ENCODE data around the gene RPTN.

Gene RPTN

GRCh38 chr1:152159144-152159543 is at the start of gene RPTN:
Gene RPTN, minus strand, starts transcription at chr1:152159228. Its CDS starts 1,339 bp downstream, at chr1:152157889.
- DNase-seq (ENCODE audit: low read depth), result no peak

- DNase-seq (ENCODE audit: low read depth), result no peak
Measured at GRCh38 chr1:152198982-152199381, 40.0 kb upstream of the RPTN start.

- DNase-seq (ENCODE audit: low read depth), result no peak
Measured at GRCh38 chr1:152197361-152197941, 38.4 kb upstream of the RPTN start.

GRCh38 chr1:152191711-152192110 is 32.7 kb upstream of the RPTN start:
- DNase-seq (ENCODE audit: low read depth), result no peak

- DNase-seq (ENCODE audit: low read depth), result no peak
Measured at GRCh38 chr1:152191260-152191659, 32.2 kb upstream of the RPTN start.

- DNase-seq (ENCODE audit: low read depth), result peak; percentile 16
Measured at GRCh38 chr1:152190589-152190988, 31.6 kb upstream of the RPTN start.

- DNase-seq (ENCODE audit: low read depth), result peak; percentile 75
Measured at GRCh38 chr1:152189657-152190442, 30.8 kb upstream of the RPTN start.

GRCh38 chr1:152188673-152189591 is 29.9 kb upstream of the RPTN start:
- peak; percentile 65 for DNase-seq (ENCODE audit: low read depth)

GRCh38 chr1:152186556-152187285 is 27.7 kb upstream of the RPTN start:
- DNase-seq (ENCODE audit: low read depth), result no peak

- DNase-seq (ENCODE audit: low read depth), result peak; percentile 81
Measured at GRCh38 chr1:152185544-152186391, 26.7 kb upstream of the RPTN start.

- DNase-seq (ENCODE audit: low read depth), result peak; percentile 90
Measured at GRCh38 chr1:152182944-152183361, 23.9 kb upstream of the RPTN start.

- DNase-seq (ENCODE audit: low read depth), result peak; percentile 54
Measured at GRCh38 chr1:152182431-152182830, 23.4 kb upstream of the RPTN start.

GRCh38 chr1:152179566-152179965 is 20.5 kb upstream of the RPTN start:
- peak; percentile 82 for DNase-seq (ENCODE audit: low read depth)

GRCh38 chr1:152170287-152170905 is 11.4 kb upstream of the RPTN start:
- DNase-seq (ENCODE audit: low read depth), result no peak

GRCh38 chr1:152169366-152170025 is 10.5 kb upstream of the RPTN start:
- no peak for DNase-seq (ENCODE audit: low read depth)

- DNase-seq (ENCODE audit: low read depth), result no peak
Measured at GRCh38 chr1:152168535-152168868, 9.5 kb upstream of the RPTN start.

GRCh38 chr1:152167835-152168534 is 9.0 kb upstream of the RPTN start:
- DNase-seq (ENCODE audit: low read depth), result peak; percentile 97

- no peak for DNase-seq (ENCODE audit: low read depth)
Measured at GRCh38 chr1:152166966-152167365, 7.9 kb upstream of the RPTN start.

- no peak for DNase-seq (ENCODE audit: low read depth)
Measured at GRCh38 chr1:152165286-152166077, 6.5 kb upstream of the RPTN start.
